Retinal pigment epithelial cell (primary cell): Measurements from ENCODE around the gene SCAI.

ENCODE experiments used
- DNase-seq: peaks from one replicate; pipeline ENCODE4 v3.0.0-alpha.2; 2010; ENCODE audit warnings: low read depth
- H3K4me3 ChIP-seq: 2 replicates; pipeline ENCODE4 v1.5.1; 2011; ENCODE audit warnings: mild to moderate bottlenecking, low read length, control low read depth, moderate library complexity
- TF ChIP-seq, protein P1 (sequence below): conservative IDR thresholded peaks from 2 replicates; pipeline ENCODE4 v1.5.1; 2011; ENCODE audit warnings: low read depth, low read length, control low read depth, inconsistent platforms

The SCAI gene

DNA sequence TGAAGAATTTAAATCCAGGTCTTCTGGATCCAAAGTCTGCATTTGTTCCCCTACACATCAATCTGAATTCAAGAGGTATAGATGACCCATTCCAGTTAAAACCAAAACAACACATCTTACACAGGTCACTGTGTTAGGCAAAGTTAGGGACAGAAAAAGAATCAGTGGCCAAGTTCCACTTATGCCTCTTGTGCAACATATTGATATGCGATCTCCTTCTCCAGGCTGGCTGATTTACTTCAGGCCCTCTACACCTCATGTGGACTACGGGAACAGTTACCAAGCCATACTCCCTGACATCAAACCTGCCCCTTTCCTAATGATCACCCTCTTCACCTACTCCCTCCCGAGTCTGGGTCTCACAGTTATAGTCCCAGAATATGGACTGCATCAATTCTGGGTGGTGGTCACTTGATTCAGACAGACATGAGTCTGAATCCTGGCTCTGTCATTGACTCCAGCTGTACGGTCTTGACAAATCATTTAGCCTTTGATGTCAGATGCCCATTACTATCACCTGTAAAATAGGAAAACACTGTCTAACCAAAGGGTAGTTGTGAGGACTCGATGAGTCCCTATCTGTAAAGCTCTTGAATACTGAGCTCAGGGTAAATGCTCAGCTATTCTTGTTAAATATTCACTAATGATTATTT is 228.4 kb downstream of the SCAI start:
- DNase-seq, result no peak
- TF ChIP-seq, protein P1, sequence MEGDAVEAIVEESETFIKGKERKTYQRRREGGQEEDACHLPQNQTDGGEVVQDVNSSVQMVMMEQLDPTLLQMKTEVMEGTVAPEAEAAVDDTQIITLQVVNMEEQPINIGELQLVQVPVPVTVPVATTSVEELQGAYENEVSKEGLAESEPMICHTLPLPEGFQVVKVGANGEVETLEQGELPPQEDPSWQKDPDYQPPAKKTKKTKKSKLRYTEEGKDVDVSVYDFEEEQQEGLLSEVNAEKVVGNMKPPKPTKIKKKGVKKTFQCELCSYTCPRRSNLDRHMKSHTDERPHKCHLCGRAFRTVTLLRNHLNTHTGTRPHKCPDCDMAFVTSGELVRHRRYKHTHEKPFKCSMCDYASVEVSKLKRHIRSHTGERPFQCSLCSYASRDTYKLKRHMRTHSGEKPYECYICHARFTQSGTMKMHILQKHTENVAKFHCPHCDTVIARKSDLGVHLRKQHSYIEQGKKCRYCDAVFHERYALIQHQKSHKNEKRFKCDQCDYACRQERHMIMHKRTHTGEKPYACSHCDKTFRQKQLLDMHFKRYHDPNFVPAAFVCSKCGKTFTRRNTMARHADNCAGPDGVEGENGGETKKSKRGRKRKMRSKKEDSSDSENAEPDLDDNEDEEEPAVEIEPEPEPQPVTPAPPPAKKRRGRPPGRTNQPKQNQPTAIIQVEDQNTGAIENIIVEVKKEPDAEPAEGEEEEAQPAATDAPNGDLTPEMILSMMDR, result no peak
- H3K4me3 ChIP-seq, result no peak overlapping the region

DNA sequence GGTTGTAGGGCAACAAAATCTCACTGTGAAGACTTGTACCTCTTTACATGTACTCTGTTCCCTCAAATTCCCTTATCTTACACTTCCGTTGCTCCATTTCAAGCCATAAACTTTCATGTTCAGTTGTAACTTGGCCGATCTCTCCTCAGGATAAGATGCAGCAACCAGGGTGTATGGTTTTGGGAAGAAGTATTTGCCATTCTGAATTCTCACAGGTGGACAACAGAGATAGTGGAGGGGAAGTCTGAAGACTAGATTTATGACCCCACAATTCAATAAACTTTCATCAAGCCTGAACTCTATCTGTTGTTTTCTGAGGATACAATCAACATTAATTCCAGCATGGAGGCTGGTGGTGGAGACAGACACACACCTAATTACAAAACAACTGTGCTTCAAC is 229.9 kb downstream of the SCAI start:
- H3K4me3 ChIP-seq, result no peak overlapping the region
- TF ChIP-seq, protein P1, result no peak
- DNase-seq, result no peak

DNA sequence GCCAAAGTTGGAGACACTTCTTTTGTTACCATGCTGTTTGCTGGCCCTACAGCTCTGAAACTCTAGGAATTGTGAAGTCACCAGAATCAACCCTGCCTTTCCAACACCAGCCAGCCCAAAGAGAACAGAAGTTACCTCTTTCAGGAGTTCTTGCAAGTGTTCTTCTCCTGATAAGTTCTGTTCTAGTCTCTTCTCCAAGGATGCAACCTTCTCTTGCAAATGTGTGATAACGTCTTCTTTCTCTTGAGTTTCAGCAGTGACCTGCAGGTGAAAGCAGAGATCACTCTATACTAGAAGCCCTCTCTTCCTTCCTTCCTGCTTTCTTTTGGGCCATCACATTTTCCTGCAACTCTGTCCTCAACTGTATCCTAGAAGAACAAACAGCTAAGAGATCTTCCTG is 231.6 kb downstream of the SCAI start:
- TF ChIP-seq, protein P1, result no peak
- no peak for DNase-seq
- H3K4me3 ChIP-seq, result no peak overlapping the region

DNA sequence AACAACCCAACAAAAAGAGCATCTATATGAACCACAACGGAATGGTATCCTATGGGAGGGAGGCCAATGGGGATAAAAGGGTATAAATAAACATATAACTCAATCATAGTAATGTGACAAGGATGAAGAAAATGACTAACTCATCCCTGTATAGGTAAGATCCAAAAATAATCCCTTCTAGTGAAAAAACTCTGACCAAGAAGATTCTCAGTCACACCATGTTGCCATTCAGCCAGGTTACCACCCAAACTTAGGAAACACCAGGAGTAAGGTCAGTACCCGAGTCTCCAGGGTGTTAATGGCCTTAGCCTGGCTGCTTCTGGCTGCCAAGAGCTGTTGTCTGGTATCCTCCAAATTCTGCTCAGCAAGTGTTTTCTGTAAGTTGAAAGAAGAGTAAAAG is 235.2 kb downstream of the SCAI start:
- no peak for DNase-seq
- TF ChIP-seq, protein P1, result no peak
- H3K4me3 ChIP-seq, result no peak overlapping the region

DNA sequence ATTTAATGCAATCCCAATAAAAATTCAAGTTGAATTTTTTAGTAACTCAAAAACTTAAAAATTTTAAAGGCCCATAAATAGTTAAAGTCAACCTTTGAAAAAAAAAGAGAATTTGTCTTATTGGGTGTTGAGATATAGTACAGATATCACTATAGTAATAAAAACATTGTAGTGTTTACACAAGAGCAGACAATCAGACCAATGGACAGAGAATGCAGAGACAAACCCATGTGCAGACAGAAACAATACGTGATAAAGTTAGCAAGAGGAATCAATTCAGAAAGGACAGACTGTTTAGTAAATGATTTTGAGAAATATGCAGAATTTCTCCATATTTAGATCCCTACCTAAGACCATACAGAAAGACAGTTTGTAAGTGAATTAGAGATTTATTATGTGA is 236.4 kb downstream of the SCAI start:
- DNase-seq, result no peak
- no peak overlapping the region for H3K4me3 ChIP-seq
- TF ChIP-seq, protein P1, result no peak

DNA sequence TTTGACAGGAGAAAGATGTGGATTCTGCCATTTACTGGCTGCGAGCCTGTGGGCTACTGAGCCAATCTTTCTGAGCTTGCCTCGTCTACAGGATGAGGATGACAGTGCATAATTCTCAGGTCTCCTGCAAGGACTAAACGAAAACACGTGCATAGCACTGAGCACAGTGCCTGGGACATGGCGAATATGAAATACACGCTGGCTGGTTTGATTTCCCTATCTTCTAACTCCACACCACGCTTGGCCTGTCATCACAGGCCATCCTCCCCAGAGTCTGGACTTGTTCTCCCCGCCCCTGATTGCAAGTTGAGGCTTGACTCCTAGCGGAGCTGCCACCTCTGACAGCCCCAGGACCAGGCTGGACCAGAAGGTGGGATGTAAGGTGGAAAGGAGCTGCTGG is 243.5 kb downstream of the SCAI start:
- no peak overlapping the region for H3K4me3 ChIP-seq
- DNase-seq, result no peak
- TF ChIP-seq, protein P1, result no peak
